IPS-15b (cell line): ENCODE results near the gene KIF4B.
"Not testable (repeated sequence)": the region's sequence is repeated elsewhere in the genome, so short reads cannot be mapped to it uniquely, and the experiment has no call there.

Experiments
- H3K27me3 ChIP-seq: one replicate; pipeline ENCODE4 v1.6.1; 2013; ENCODE audit warnings: low read length; ENCODE audit not compliant: control insufficient read depth, insufficient read depth
- H3K36me3 ChIP-seq: one replicate; pipeline ENCODE4 v1.6.1; 2013; ENCODE audit warnings: low read length; ENCODE audit not compliant: control insufficient read depth, insufficient read depth
- H3K4me1 ChIP-seq: one replicate; pipeline ENCODE4 v1.6.1; 2013; ENCODE audit warnings: mild to moderate bottlenecking, low read length; ENCODE audit not compliant: control insufficient read depth, insufficient read depth
- H3K4me3 ChIP-seq: one replicate; pipeline ENCODE4 v1.5.1; 2013; ENCODE audit warnings: low read depth, low read length
- H3K9ac ChIP-seq: one replicate; pipeline ENCODE4 v1.6.1; 2013; ENCODE audit warnings: low read depth, mild to moderate bottlenecking, low read length
- H3K9me3 ChIP-seq: one replicate; pipeline ENCODE4 v1.6.1; 2013; ENCODE audit warnings: mild to moderate bottlenecking, low read length; ENCODE audit not compliant: control insufficient read depth, insufficient read depth

Gene KIF4B

GRCh38 chr5:155017610-155018009 is 4.1 kb downstream of the KIF4B start:
- Histone ChIP-seq H3K36me3 (no peaks in the 10 kb centered on the region), H3K9me3 (no peaks in the 10 kb centered on the region), H3K9ac (no peak overlapping the region), H3K4me1 (no peaks in the 10 kb centered on the region), H3K27me3 (no peaks in the 10 kb centered on the region), H3K4me3 (no peak overlapping the region)

- H3K9ac ChIP-seq = no peak overlapping the region
- H3K9me3 ChIP-seq = no peaks in the 10 kb centered on the region
- H3K4me1 ChIP-seq = peaks cover 8% of the 10 kb centered on the region
- H3K4me3 ChIP-seq = peak overlapping the region; percentile 15
- H3K27me3 ChIP-seq = no peaks in the 10 kb centered on the region
- H3K36me3 ChIP-seq = no peaks in the 10 kb centered on the region
Observed at GRCh38 chr5:155019601-155020226, 6.2 kb downstream of the KIF4B start.

DNA sequence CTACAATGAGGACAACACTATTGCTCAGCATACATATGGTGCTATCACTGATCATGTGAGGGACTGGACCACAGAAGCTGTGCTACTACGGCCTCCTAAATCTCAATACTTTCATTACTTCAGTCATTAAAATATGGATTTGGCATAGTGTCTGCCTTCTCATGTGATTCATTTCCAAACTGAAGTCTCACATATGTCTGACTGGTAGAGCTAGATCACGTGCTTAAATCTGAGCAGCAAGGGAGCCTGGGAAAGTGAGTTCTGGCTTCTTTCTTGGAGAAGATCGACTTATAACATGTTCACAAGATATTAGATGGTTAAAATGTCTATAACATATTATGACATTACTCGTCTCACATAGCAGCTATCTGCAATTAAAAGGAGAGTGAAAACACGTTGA is 8.3 kb downstream of the KIF4B start:
- H3K4me3 ChIP-seq = no peak overlapping the region
- H3K9ac ChIP-seq = no peak overlapping the region
- no peaks in the 10 kb centered on the region for H3K36me3 ChIP-seq
- H3K9me3 ChIP-seq = no peaks in the 10 kb centered on the region
- no peaks in the 10 kb centered on the region for H3K27me3 ChIP-seq
- H3K4me1 ChIP-seq = peaks cover 9% of the 10 kb centered on the region

DNA sequence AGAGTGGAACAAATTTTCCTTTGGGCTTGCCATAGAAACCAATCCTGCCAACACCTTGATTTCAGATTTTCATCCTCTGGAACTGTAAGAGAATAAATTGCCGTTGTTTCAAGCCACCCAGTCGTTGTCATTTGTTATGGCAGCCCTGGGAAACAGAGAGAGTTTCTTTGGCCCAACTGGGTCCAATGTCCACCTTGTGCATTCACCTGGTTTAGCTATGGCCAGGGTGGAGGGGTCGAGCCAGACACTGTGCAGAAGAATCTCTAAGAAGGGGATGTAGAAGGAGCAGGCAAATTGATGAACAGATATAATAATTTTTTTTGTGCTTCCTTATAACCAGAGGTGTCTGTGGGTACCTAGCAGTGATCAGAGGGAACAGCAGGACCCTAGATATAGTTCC is 9.8 kb downstream of the KIF4B start:
- Histone ChIP-seq H3K4me1 (peaks cover 11% of the 10 kb centered on the region), H3K9ac (no peak overlapping the region), H3K27me3 (no peaks in the 10 kb centered on the region), H3K9me3 (no peaks in the 10 kb centered on the region), H3K4me3 (no peak overlapping the region), H3K36me3 (no peaks in the 10 kb centered on the region)

DNA sequence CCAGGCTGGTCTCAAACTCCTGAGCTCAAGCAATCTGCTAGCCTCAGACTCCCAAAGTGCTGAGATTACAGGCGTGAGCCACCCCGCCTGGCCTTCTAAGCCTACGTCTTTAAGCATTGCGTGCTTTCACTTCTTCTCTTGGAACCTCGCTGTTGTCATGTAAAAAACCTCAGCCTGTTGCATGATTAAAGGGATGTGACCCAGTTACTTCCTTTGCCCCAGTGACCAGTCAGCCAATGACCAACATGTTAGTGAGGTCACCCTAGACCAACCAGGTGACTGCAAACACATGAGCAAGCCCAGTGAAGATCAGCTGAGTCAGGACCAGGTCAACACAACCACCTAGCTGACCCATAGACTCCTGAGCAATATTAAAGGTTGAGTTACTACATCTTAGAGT is 10.5 kb downstream of the KIF4B start:
- H3K4me1 ChIP-seq = peaks cover 11% of the 10 kb centered on the region
- H3K36me3 ChIP-seq = no peaks in the 10 kb centered on the region
- no peaks in the 10 kb centered on the region for H3K9me3 ChIP-seq
- no peak overlapping the region for H3K4me3 ChIP-seq
- no peaks in the 10 kb centered on the region for H3K27me3 ChIP-seq
- no peak overlapping the region for H3K9ac ChIP-seq

- Histone ChIP-seq H3K27me3 (no peaks in the 10 kb centered on the region), H3K36me3 (no peaks in the 10 kb centered on the region), H3K4me1 (peaks cover 11% of the 10 kb centered on the region), H3K9me3 (no peaks in the 10 kb centered on the region), H3K4me3 (no peak overlapping the region), H3K9ac (no peak overlapping the region)
Observed at GRCh38 chr5:155025895-155026294, 12.3 kb downstream of the KIF4B start.

- no peaks in the 10 kb centered on the region for H3K27me3 ChIP-seq
- H3K36me3 ChIP-seq = no peaks in the 10 kb centered on the region
- H3K4me3 ChIP-seq = no peak overlapping the region
- H3K9ac ChIP-seq = peak overlapping the region; percentile 47
- H3K4me1 ChIP-seq = peaks cover 11% of the 10 kb centered on the region
- no peaks in the 10 kb centered on the region for H3K9me3 ChIP-seq
Observed at GRCh38 chr5:155027993-155028629, 14.6 kb downstream of the KIF4B start.

DNA sequence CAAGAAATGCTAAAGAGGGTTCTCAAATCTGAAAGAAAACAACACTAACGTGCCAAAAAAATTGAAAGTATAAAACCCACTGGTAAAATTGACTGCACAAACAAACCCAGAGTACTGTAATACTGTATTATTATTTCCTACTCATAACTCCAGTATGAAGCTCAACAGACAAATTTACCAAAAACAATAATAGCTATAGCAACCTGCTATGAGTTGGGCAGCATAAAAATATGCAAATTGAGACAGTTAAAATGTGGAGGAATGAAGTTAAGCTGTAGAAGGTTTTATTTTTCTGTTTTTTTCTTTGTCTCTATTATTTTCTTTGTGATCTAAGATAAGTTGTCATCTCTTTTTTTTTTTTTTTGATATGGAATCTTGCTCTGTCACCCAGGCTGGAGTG is 15.7 kb downstream of the KIF4B start:
- no peak overlapping the region for H3K9ac ChIP-seq
- H3K4me1 ChIP-seq = peaks cover 7% of the 10 kb centered on the region
- no peaks in the 10 kb centered on the region for H3K36me3 ChIP-seq
- H3K27me3 ChIP-seq = no peaks in the 10 kb centered on the region
- no peak overlapping the region for H3K4me3 ChIP-seq
- no peaks in the 10 kb centered on the region for H3K9me3 ChIP-seq

DNA sequence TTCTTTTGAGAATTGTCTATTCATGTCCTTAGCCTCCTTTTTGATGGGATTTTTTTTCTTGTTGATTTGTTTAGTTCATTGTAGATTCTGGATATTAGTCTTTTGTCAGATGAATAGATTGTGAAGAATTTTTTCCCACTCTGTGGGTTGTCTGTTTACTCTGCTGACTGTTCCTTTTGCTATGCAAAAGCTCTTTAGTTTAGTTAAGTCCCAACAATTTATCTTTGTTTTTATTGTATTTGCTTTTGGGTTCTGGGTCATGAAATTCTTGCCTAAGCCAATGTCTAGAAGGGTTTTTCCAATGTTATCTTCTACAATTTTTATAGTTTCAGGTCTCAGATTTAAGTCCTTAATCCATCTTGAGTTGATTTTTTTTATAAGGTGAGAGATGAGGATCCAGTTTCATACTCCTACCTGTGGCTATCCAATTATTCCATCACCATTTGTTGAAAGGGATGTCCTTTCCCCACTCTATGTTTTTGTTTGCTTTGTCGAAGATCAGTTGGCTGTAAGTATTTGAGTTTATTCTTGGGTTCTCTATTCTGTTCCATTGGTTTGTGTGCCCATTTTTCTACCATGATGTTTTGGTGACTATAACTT is 20.7 kb downstream of the KIF4B start:
- not testable (repeated sequence) for H3K4me1 ChIP-seq, H3K4me3 ChIP-seq, H3K36me3 ChIP-seq, H3K9me3 ChIP-seq, H3K9ac ChIP-seq, H3K27me3 ChIP-seq

- not testable (repeated sequence) for H3K4me1 ChIP-seq, H3K36me3 ChIP-seq, H3K9ac ChIP-seq, H3K9me3 ChIP-seq, H3K27me3 ChIP-seq, H3K4me3 ChIP-seq
Observed at GRCh38 chr5:155035087-155035486, 21.5 kb downstream of the KIF4B start.

GRCh38 chr5:155040984-155041653 is 27.6 kb downstream of the KIF4B start:
- no peaks in the 10 kb centered on the region for H3K9me3 ChIP-seq
- H3K36me3 ChIP-seq = no peaks in the 10 kb centered on the region
- H3K9ac ChIP-seq = no peak overlapping the region
- H3K4me1 ChIP-seq = peaks cover 2% of the 10 kb centered on the region
- no peaks in the 10 kb centered on the region for H3K27me3 ChIP-seq
- H3K4me3 ChIP-seq = no peak overlapping the region

DNA sequence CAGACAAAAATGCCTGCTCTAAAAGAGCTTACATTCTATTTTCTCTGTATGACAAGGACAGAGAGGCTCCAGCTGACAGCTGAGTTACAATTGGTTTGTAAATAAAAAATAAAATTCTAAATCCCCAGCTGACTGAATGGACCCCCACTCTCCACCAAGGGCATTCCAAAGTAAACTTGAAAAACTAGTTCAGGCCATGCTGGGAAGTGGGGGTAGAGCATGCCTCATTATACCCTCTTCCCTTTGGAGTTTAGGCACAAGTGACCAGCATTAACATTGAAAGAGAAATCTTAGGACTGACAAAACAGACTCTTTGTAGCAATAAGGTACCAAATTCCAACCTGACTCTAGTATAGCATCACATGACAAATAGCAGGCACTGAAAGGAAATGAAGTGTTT is 31.0 kb downstream of the KIF4B start:
- Histone ChIP-seq H3K9ac (no peak overlapping the region), H3K27me3 (no peaks in the 10 kb centered on the region), H3K36me3 (no peaks in the 10 kb centered on the region), H3K9me3 (no peaks in the 10 kb centered on the region), H3K4me1 (peaks cover 16% of the 10 kb centered on the region), H3K4me3 (no peak overlapping the region)
